Uterus (tissue), 4 donors: Measurements from ENCODE around the gene CNST. TPM values are rescaled to one million over a fixed set of nuclear protein-coding genes. Genes with fewer than 3 reads are reported as not detected.

ENCODE experiments used
- DNase-seq, 2 donors: peaks; one replicate each; pipeline ENCODE4 v3.0.0-alpha.2; 2019 to 2020
- H3K27ac ChIP-seq, 2 donors: fragments of 200-600 bp; sonication (generic); 1 replicate in 1 of 2; 2 replicates in 1 of 2; pipeline ENCODE4 v1.5.1; 2016 to 2018
- H3K27me3 ChIP-seq, 2 donors: fragments of 200-600 bp; sonication (generic); one replicate each; pipeline ENCODE4 v1.5.1; 2018 to 2019; ENCODE audit warnings: control low read depth in 1 of 2
- H3K36me3 ChIP-seq, 2 donors: fragments of 200-600 bp; sonication (generic); one replicate each; pipeline ENCODE4 v1.5.1; 2019; ENCODE audit warnings: control low read depth in 1 of 2
- H3K4me1 ChIP-seq, 2 donors: fragments of 200-600 bp; sonication (generic); one replicate each; pipeline ENCODE4 v1.5.1; 2018 to 2019; ENCODE audit warnings: control low read depth in 1 of 2
- H3K4me3 ChIP-seq, 2 donors: fragments of 200-600 bp; sonication (generic); 1 replicate in 1 of 2; 2 replicates in 1 of 2; pipeline ENCODE4 v1.5.1; 2018 to 2019; ENCODE audit warnings: mild to moderate bottlenecking in 1 of 2
- H3K9me3 ChIP-seq, 2 donors: fragments of 200-600 bp; sonication (generic); one replicate each; pipeline ENCODE4 v1.5.1; 2019; ENCODE audit warnings: control low read depth in 1 of 2
- CTCF ChIP-seq, 4 experiments: fragments of 200-600 bp in 2 of 4; fragments of 450-650 bp in 2 of 4; sonication (generic) in 2 of 4; IDR thresholded peaks; one replicate each; pipeline ENCODE4 v1.5.1; 2016 to 2019; ENCODE audit warnings: antibody characterized with exemption in 4 of 4, mild to moderate bottlenecking in 2 of 4, moderate library complexity in 1 of 4
- POLR2A ChIP-seq, 2 donors: fragments of 450-650 bp; IDR thresholded peaks; one replicate each; pipeline ENCODE4 v1.6.1; 2016; ENCODE audit warnings: antibody characterized with exemption in 2 of 2, mild to moderate bottlenecking in 1 of 2, moderate library complexity in 1 of 2
- intact Hi-C: fragments of 100-400 bp; cut with DNase I; formaldehyde crosslinking; loops from one replicate; pipeline ENCODE4 v1.15.1; 2023; ENCODE audit warnings: low total_unique reads
- total RNA-seq, 4 donors: library from RNA; depleted of rRNA in 3 of 4; stranded (reverse); fragments of >200 nt in 3 of 4; gene quantifications; one replicate each; pipeline versions ENCODE4 v1.1.0 to v1.2.4, GENCODE V29; 2014 to 2023
- donor health status: DM: yes; HTN: yes; CAD: no.

The CNST gene
- total RNA-seq, 4 donors from 2014 or later: 19.7 to 31.0 (median 29.2) TPM

- DNase-seq: no peak
Observed at GRCh38 chr1:246591047-246591446, 24.8 kb downstream of the CNST start.

GRCh38 chr1:246591504-246591903 is 25.2 kb downstream of the CNST start:
- Histone ChIP-seq H3K27me3 (no peaks in the 10 kb centered on the region), H3K27ac (no peak overlapping the region), H3K9me3 (no peaks in the 10 kb centered on the region), H3K36me3 (no peaks in the 10 kb centered on the region), H3K4me3 (no peak overlapping the region), H3K4me1 (no peaks in the 10 kb centered on the region)
- intact Hi-C loops: no loop called here
- TF ChIP-seq POLR2A (IDR thresholded peaks at IDR 0.05) (no peak), CTCF (IDR thresholded peaks at IDR 0.05) (no peak)
- DNase-seq: no peak

More at GRCh38 chr1:246591047-246591446, 24.8 kb downstream of the CNST start:
- no peak for TF ChIP-seq CTCF (IDR thresholded peaks at IDR 0.05)
- TF ChIP-seq POLR2A (IDR thresholded peaks at IDR 0.05): no peak
- H3K4me1 ChIP-seq: no peaks in the 10 kb centered on the region
- intact Hi-C loops: no loop called here
- H3K4me3 ChIP-seq: no peak overlapping the region
- no peak overlapping the region for H3K27ac ChIP-seq
- no peaks in the 10 kb centered on the region for H3K36me3 ChIP-seq
- H3K9me3 ChIP-seq: no peaks in the 10 kb centered on the region
- no peaks in the 10 kb centered on the region for H3K27me3 ChIP-seq

DNA sequence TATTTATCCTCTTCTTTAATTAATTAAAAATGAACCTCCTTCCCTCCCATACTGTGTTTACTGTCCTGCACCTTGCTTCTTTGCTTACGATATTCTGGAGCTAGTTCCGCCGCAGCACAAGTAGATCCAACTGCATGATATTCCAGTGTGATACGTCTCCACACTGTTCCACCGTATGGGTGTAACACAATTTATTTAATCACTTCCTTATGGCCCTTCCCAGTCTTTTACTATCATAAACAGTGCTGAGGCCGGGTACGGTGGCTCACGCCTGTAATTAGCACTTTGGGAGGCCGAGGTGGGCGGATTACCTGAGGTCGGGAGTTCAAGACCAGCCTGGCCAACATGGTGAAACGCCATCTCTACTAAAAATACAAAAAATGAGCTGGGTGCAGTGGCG is 25.7 kb downstream of the CNST start:
- no peak for DNase-seq
- Histone ChIP-seq H3K9me3 (no peaks in the 10 kb centered on the region), H3K4me3 (no peak overlapping the region), H3K4me1 (no peaks in the 10 kb centered on the region), H3K36me3 (no peaks in the 10 kb centered on the region), H3K27me3 (no peaks in the 10 kb centered on the region), H3K27ac (peak overlapping the region in 1 of 2 donors; percentile 16)
- intact Hi-C loops: no loop called here
- TF ChIP-seq POLR2A (IDR thresholded peaks at IDR 0.05) (no peak), CTCF (IDR thresholded peaks at IDR 0.05) (no peak)

DNA sequence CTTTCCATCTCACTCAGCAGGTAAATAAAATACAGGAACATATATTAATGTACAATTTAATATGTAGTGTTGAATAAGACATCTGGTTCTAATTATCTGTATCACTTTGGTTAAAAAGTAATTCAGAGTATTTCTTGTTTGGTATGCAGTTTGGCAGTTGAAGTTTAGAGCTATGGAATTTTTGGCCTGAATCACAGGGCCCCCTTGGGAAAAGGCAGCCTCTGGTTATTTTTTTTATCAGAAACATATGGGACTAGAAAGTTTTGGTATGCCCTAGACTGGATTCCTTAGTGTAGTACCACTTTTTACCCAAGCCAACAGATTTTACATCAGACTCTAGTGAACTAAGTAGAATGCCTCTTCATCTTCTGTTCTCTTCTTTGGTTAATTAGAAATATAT is 26.4 kb downstream of the CNST start:
- H3K27ac ChIP-seq: peak overlapping the region in 1 of 2 donors; percentile 16
- no peaks in the 10 kb centered on the region for H3K9me3 ChIP-seq
- no peaks in the 10 kb centered on the region for H3K27me3 ChIP-seq
- intact Hi-C loops: no loop called here
- H3K4me3 ChIP-seq: no peak overlapping the region
- no peaks in the 10 kb centered on the region for H3K4me1 ChIP-seq
- no peaks in the 10 kb centered on the region for H3K36me3 ChIP-seq
- TF ChIP-seq CTCF (IDR thresholded peaks at IDR 0.05): no peak
- TF ChIP-seq POLR2A (IDR thresholded peaks at IDR 0.05): no peak
- DNase-seq: no peak

DNA sequence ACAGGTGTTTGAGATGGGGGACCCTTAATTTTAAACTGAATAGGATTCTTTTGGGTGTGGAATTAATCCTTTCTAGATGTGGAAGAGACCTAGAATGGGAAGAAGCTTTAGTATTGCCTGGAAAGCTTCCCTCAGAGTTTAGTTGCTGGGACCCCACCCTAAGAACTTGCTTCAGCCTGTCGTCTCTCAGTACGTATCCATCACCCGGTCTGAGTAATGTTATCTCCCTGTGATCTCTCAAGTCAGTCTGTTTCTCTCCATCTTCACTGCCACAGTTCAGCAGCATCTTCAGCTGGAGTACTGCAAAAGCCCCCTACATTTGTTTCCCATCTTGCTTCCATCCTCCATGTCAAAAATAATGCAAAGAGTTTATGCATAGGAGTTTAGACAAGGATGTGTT is 28.9 kb downstream of the CNST start:
- Histone ChIP-seq H3K4me3 (no peak overlapping the region), H3K27me3 (no peaks in the 10 kb centered on the region), H3K9me3 (no peaks in the 10 kb centered on the region), H3K27ac (no peak overlapping the region), H3K36me3 (no peaks in the 10 kb centered on the region), H3K4me1 (no peaks in the 10 kb centered on the region)
- intact Hi-C loops: no loop called here
- no peak for TF ChIP-seq POLR2A (IDR thresholded peaks at IDR 0.05)
- no peak for TF ChIP-seq CTCF (IDR thresholded peaks at IDR 0.05)
- no peak for DNase-seq
